GM19351 (cell line): ENCODE results near the gene INSYN2B.

Source experiments
- ATAC-seq: cut with Tn5 transposase; IDR thresholded peaks from one replicate; pipeline ENCODE4 v1.9.1; 2021; ENCODE audit warnings: mild to moderate bottlenecking, moderate library complexity; ENCODE audit not compliant: unreplicated experiment

INSYN2B gene

GRCh38 chr5:169980418-169981053, at the start of gene INSYN2B:
Gene INSYN2B (minus strand): TSS chr5:169980495. CDS start chr5:169883898, 96,597 bp downstream.
- ATAC-seq: peak; percentile 65

GRCh38 chr5:170028124-170028523, 47.8 kb upstream of the INSYN2B start:
- ATAC-seq: no peak

GRCh38 chr5:170025853-170026252, 45.6 kb upstream of the INSYN2B start:
- no peak for ATAC-seq

GRCh38 chr5:170021506-170021905, 41.2 kb upstream of the INSYN2B start:
- no peak for ATAC-seq

GRCh38 chr5:170020423-170020822, 40.1 kb upstream of the INSYN2B start:
- ATAC-seq: no peak

- no peak for ATAC-seq
Observed at GRCh38 chr5:170012622-170013021, 32.3 kb upstream of the INSYN2B start.

- no peak for ATAC-seq
Observed at GRCh38 chr5:170011751-170012150, 31.5 kb upstream of the INSYN2B start.

GRCh38 chr5:170010595-170010994, 30.3 kb upstream of the INSYN2B start:
- no peak for ATAC-seq

GRCh38 chr5:170008376-170008775, 28.1 kb upstream of the INSYN2B start:
- ATAC-seq: no peak

GRCh38 chr5:170006021-170006420, 25.7 kb upstream of the INSYN2B start:
- ATAC-seq: no peak

GRCh38 chr5:170000155-170000554, 19.9 kb upstream of the INSYN2B start:
- no peak for ATAC-seq

GRCh38 chr5:169999621-170000020, 19.3 kb upstream of the INSYN2B start:
- no peak for ATAC-seq

GRCh38 chr5:169997798-169998197, 17.5 kb upstream of the INSYN2B start:
- no peak for ATAC-seq

GRCh38 chr5:169993485-169993790, 13.1 kb upstream of the INSYN2B start:
- ATAC-seq: no peak

- no peak for ATAC-seq
Observed at GRCh38 chr5:169992789-169993484, 12.6 kb upstream of the INSYN2B start.

GRCh38 chr5:169991115-169991869, 11.0 kb upstream of the INSYN2B start:
- ATAC-seq: no peak

GRCh38 chr5:169989365-169989764, 9.1 kb upstream of the INSYN2B start:
- no peak for ATAC-seq

- ATAC-seq: no peak
Observed at GRCh38 chr5:169988947-169989346, 8.7 kb upstream of the INSYN2B start.

GRCh38 chr5:169988206-169988605, 7.9 kb upstream of the INSYN2B start:
- no peak for ATAC-seq

GRCh38 chr5:169979871-169980270, 424 bp downstream of the INSYN2B start:
- ATAC-seq: no peak

- no peak for ATAC-seq
Observed at GRCh38 chr5:169978714-169979113, 1.6 kb downstream of the INSYN2B start.

GRCh38 chr5:169974121-169974770, 6.0 kb downstream of the INSYN2B start:
- no peak for ATAC-seq
